Measurements from ENCODE around the gene ST6GALNAC5.
"Not testable (repeated sequence)": the region's sequence is repeated elsewhere in the genome, so short reads cannot be mapped to it uniquely, and the experiment has no call there.

Gene ST6GALNAC5

DNA sequence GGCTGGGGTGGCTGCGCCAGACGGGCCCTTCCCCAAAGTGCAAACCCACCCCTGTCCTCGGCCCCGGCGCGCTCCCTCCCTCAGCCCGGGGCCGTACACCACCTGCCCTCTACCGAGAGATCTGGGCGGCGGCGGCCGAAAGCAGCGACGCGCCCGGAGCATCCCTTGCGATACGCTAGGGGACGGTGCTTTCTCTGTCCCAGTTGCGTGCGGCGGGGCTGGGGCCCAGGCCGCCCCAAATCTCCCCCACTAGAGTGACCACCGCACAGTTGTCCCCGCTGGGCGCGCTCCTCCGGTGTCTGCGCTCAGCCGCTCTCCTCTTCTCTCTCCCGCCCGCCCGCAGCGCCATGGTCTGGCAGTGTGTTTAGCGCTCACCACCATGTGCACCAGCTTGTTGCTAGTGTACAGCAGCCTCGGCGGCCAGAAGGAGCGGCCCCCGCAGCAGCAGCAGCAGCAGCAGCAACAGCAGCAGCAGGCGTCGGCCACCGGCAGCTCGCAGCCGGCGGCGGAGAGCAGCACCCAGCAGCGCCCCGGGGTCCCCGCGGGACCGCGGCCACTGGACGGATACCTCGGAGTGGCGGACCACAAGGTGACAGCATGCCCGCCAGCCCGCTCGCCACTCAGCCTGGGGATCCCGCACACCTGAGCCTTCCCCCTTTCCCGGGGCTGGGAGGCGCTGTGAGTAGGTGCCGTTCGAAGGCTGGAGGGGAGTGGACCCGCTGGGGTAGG is 1.0 kb downstream of the ST6GALNAC5 start:
- DNase-seq: no peak

GRCh38 chr1:76868916-76869315 is 1.6 kb downstream of the ST6GALNAC5 start:
- DNase-seq: no peak

- DNase-seq: no peak
Measured at GRCh38 chr1:76870037-76870436, 2.8 kb downstream of the ST6GALNAC5 start.

DNA sequence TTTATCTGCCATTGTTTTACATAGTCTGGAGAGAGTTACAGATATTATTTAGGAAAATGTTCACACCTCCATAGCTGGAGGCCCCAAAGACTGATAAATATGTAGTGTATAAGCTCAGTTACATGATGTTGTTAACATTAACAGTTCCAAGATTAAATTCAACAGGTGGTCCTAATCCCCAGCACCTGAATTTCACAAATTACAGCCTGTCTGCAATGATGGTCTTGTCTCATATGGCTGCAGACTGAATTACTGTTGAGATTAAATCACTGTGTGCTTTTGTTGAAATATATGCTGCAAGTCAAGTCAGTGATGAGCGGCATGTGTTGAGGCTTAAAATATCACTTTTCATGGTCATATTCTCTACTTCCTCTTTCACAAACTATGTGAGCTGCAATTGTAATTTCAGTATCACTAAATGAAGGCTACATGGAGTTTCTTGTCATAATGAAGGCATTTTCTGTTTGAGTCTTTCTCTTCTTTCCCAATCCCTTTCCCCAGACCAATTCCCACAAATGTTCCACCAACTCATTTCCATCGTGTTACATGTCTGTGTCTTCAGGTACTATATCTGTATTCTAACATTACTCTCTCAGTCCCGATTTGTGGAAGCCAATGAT is 4.2 kb downstream of the ST6GALNAC5 start:
- DNase-seq: no peak

DNA sequence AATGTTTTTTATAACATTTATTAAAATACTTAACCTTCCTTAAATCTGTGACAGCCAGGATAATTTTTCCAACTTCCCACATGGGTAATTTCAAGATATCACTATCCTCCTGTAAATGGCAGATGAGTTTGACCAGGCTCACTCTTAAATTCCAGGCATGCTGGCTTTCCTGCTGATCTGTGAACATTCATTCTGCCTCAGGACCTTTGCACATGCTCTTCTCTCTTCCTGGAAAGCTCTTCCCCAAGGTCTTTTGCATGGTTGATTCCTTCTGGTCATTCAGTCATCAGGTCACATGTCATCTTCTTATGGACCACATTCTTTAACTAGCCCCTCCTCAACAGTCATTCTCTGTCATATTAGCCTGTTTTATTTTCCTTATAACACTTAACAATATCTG is 5.7 kb downstream of the ST6GALNAC5 start:
- DNase-seq: no peak

DNA sequence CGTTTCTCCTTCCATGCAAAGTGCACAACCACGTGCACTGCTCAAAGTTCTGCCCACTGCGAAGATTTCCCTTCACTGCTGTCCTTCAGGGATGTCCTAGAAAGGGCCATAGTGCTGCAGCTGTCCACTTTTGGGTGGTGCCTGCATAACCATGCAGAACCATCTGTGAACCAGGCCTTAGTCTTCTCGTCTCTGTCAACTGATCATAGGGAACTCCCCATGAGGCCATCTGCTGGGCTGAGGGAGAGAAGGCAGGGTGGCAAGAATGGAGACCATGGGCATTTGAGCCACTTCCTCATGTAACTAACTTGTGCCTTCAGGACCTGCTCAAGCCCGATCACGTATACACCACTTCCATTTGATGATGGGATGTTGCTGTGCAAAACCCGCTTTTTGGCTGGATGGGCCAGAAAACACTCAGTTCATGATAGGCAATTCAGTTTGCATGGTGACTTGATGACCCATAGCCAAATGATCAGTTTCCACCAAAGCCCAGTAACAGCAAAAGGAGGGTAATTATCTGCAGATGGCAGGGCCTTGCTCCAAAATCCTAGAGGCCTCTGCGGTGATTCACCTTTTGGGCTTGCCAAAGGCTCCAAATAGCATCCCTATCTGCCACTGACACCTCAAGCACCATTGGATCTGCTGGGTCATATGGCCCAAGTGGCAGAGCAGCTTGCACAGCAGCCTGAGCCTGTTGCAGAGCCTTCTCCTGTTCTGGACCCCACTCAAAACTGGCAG is 9.5 kb downstream of the ST6GALNAC5 start:
- no peak for DNase-seq

DNA sequence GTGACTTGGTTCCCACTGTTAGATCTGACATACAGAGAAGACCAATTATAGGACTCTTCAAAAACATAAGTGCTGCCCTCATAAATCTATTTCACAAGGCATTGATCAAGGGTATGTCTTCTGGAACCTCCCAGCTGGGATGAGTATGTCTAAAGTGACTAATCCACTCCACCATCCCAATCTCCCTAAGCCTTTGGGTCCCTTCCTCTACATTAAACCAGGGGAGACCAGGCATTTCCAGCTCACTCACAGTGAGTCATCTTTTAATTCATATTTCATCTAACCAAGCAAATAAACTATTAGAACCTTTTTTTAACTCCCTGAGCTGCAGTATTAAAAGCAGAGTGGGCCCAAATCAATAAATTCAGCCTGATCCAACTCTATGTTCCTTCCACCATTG is 11.7 kb downstream of the ST6GALNAC5 start:
- DNase-seq: not testable (repeated sequence)

GRCh38 chr1:76881762-76882161 is 14.5 kb downstream of the ST6GALNAC5 start:
- no peak for DNase-seq

- DNase-seq: no peak
Measured at GRCh38 chr1:76891931-76892622, 24.8 kb downstream of the ST6GALNAC5 start.

DNA sequence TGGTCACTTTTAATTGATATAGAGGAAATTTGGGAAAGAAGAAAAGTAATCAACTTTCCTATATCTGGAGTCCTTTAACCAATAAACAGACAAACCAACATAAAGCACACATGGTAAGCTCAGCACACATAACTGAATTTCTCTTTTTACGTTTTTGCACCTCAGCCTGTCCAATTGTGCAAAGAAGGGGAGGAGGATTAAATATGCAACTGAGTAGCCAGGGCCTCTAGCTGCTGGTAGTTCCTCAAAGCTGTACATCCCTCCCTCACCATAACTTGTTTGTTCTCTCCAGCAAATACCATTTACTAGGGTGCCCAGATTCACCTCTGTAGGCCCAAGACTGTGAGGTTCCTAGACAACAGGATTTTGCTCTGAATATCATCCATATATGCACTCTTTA is 25.4 kb downstream of the ST6GALNAC5 start:
- no peak for DNase-seq

GRCh38 chr1:76901158-76901767 is 34.0 kb downstream of the ST6GALNAC5 start:
- peak; percentile 3 for DNase-seq

DNA sequence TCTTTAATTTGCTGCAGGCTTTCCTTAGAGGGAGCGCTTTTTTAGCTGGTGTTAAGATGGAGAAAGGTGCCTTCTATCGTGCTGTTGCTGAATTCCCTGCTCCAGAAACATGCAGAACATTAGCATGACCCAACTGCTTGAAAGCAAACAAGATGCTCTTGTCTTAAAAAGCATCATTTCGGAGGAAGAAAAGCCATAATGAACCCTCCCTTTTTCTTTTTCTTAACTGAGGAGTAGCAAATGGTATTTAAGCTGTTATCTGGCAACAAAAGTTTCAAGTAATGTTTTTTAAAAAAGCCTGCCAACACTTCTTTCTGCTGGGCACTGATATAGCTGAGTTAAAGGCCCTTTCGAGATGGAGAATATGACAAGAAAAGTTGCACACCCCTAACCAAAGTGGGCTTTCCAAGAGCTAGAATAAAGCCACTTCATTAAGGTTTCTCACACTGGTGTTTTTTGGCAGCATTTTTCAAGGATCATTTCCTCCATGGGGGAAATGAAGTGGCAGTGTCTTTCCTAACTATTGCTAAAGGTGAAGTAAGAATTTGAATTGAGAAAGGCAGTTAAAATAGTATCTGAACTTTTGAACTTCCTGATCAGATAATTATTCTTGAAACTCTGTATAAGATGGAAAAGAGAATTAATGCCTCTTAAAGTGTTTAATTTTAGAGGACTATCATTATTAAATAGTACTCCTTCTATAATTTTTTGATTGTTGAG is 38.8 kb downstream of the ST6GALNAC5 start:
- DNase-seq: no peak

DNA sequence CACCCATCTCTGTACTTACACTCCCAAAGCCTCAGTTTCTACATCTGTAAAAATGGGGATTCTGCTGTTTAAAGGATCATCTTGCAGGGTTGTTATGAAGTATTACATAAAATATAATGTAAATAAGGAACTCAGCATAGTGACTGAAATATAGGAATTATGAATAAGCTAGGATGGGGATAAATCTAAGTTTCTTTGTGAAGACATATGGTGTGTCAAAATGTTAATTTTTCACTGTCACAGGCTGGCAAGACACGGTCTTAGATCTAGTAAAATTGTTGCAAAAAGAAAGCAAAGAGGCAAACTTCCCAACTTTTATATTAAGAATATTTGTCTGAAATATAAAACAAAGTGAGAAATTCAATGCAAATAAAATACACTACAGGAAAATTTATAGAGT is 42.0 kb downstream of the ST6GALNAC5 start:
- DNase-seq: no peak

DNA sequence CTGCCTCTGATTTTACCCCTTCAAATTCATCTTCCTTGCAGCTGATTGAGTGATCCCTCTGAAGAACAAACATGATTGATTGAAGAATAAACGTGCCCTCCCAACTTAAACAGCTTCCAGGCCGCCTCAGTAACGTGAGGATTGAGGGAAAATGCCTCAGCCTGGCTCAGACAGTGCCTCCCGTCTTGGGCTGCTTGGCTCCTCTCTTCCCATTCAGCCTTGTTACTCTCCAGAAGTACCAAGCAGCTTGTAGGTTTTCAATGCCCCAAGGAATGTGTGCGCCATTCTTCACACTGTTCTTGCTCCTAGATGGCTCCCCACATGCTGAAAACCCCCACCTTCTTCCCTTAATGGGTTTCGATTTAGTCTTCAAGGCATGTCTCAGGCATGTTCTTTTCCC is 51.8 kb downstream of the ST6GALNAC5 start:
- no peak for DNase-seq

GRCh38 chr1:76921590-76921989 is 54.3 kb downstream of the ST6GALNAC5 start:
- no peak for DNase-seq

GRCh38 chr1:76925825-76926224 is 58.5 kb downstream of the ST6GALNAC5 start:
- no peak for DNase-seq

GRCh38 chr1:76928522-76928921 is 61.2 kb downstream of the ST6GALNAC5 start:
- DNase-seq: no peak

DNA sequence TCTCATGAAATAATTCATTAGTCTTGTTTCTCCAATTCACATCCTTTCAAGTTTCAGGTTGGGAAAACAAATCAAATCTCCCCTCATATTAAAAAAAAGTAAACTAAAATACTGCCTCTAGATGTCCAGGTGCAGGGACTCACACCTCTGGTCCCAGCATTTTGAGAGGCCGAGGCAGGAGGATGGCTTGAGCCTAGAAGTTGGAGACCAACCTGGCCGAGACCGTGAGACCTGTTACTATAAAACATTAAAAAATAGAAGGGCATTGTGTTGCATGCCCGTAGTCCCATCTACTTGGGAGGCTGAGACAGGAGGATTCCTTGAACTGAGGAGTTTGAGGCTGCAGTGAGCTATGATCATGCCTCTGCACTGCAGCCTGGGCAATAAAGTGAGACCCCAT is 61.9 kb downstream of the ST6GALNAC5 start:
- no peak for DNase-seq

GRCh38 chr1:76933847-76934815 is 66.9 kb downstream of the ST6GALNAC5 start:
- DNase-seq: no peak

DNA sequence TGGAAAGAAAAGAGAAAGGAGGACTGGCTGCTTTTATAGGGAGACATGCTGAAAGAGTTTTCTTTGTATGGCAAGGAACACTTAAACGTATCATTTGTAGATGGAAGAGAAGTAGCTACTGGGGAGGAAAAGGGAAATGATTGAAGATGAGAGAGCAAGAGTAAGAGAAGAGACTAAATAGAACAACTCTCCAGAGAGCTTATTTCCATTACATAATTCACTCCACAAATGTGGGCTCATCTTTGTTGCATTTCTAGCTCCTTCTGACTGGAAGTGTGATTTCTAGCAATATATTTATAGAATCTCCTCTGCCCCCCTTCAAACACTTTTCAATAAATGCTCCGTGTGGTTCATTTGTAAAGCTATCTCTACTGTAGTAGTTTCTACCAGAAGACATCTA is 71.0 kb downstream of the ST6GALNAC5 start:
- no peak for DNase-seq
